ENCODE measurements around the gene KCND1.
A peak's percentile ranks its signal among the peaks of the same experiment; 100 is the strongest.

KCND1 gene

GRCh38 chrX:49001521-49002090, 30.0 kb upstream of the KCND1 start:
- no peaks in the 10 kb centered on the region for H3K27me3 ChIP-seq (replicated peaks; ENCODE audit: control insufficient read depth, insufficient read depth, low read length)
- no peak for DNase-seq (ENCODE audit: extremely low read depth, insufficient read length)
- TF ChIP-seq CTCF (IDR thresholded peaks at IDR 0.05; ENCODE audit: insufficient read depth, low read length, poor library complexity, severe bottlenecking) = no peak
- peak overlapping the region; percentile 71 for H3K4me3 ChIP-seq (replicated peaks; ENCODE audit: low read depth, low read length)
- peaks cover 4% of the 10 kb centered on the region; the same call in 1 of the 2 replicates for H3K36me3 ChIP-seq (ENCODE audit: control insufficient read depth, insufficient read depth, low read length)

GRCh38 chrX:49000636-49001035, 29.0 kb upstream of the KCND1 start:
- no peak for DNase-seq (ENCODE audit: extremely low read depth, insufficient read length)
- Histone ChIP-seq H3K4me3 (replicated peaks; ENCODE audit: low read depth, low read length) (no peak overlapping the region; the same call in 1 of the 2 replicates), H3K27me3 (replicated peaks; ENCODE audit: control insufficient read depth, insufficient read depth, low read length) (no peaks in the 10 kb centered on the region), H3K36me3 (ENCODE audit: control insufficient read depth, insufficient read depth, low read length) (peaks cover 4% of the 10 kb centered on the region; the same call in 1 of the 2 replicates)
- TF ChIP-seq CTCF (IDR thresholded peaks at IDR 0.05; ENCODE audit: insufficient read depth, low read length, poor library complexity, severe bottlenecking) = no peak

GRCh38 chrX:48999030-48999429, 27.4 kb upstream of the KCND1 start:
- Histone ChIP-seq H3K27me3 (replicated peaks; ENCODE audit: control insufficient read depth, insufficient read depth, low read length) (no peaks in the 10 kb centered on the region), H3K4me3 (replicated peaks; ENCODE audit: low read depth, low read length) (no peak overlapping the region), H3K36me3 (ENCODE audit: control insufficient read depth, insufficient read depth, low read length) (peaks cover 4% of the 10 kb centered on the region; the same call in 1 of the 2 replicates)
- no peak for TF ChIP-seq CTCF (IDR thresholded peaks at IDR 0.05; ENCODE audit: insufficient read depth, low read length, poor library complexity, severe bottlenecking)
- DNase-seq (ENCODE audit: extremely low read depth, insufficient read length) = no peak

GRCh38 chrX:48998391-48998790, 26.7 kb upstream of the KCND1 start:
- no peak for TF ChIP-seq CTCF (IDR thresholded peaks at IDR 0.05; ENCODE audit: insufficient read depth, low read length, poor library complexity, severe bottlenecking)
- H3K36me3 ChIP-seq (ENCODE audit: control insufficient read depth, insufficient read depth, low read length) = peaks cover 4% of the 10 kb centered on the region; the same call in 1 of the 2 replicates

GRCh38 chrX:48997865-48998264, 26.2 kb upstream of the KCND1 start:
- TF ChIP-seq CTCF (IDR thresholded peaks at IDR 0.05; ENCODE audit: insufficient read depth, low read length, poor library complexity, severe bottlenecking) = no peak
- no peak for DNase-seq (ENCODE audit: extremely low read depth, insufficient read length)
- Histone ChIP-seq H3K36me3 (ENCODE audit: control insufficient read depth, insufficient read depth, low read length) (peaks cover 7% of the 10 kb centered on the region; the same call in 1 of the 2 replicates), H3K27me3 (replicated peaks; ENCODE audit: control insufficient read depth, insufficient read depth, low read length) (no peaks in the 10 kb centered on the region), H3K4me3 (replicated peaks; ENCODE audit: low read depth, low read length) (no peak overlapping the region)

More at GRCh38 chrX:48998391-48998790, 26.7 kb upstream of the KCND1 start:
- no peak overlapping the region for H3K4me3 ChIP-seq (replicated peaks; ENCODE audit: low read depth, low read length)
- H3K27me3 ChIP-seq (replicated peaks; ENCODE audit: control insufficient read depth, insufficient read depth, low read length) = no peaks in the 10 kb centered on the region
- DNase-seq (ENCODE audit: extremely low read depth, insufficient read length) = no peak

GRCh38 chrX:48997455-48997854, 25.8 kb upstream of the KCND1 start:
- H3K4me3 ChIP-seq (replicated peaks; ENCODE audit: low read depth, low read length) = no peak overlapping the region
- no peak for DNase-seq (ENCODE audit: extremely low read depth, insufficient read length)
- H3K27me3 ChIP-seq (replicated peaks; ENCODE audit: control insufficient read depth, insufficient read depth, low read length) = no peaks in the 10 kb centered on the region
- TF ChIP-seq CTCF (IDR thresholded peaks at IDR 0.05; ENCODE audit: insufficient read depth, low read length, poor library complexity, severe bottlenecking) = no peak
- H3K36me3 ChIP-seq (ENCODE audit: control insufficient read depth, insufficient read depth, low read length) = peaks cover 7% of the 10 kb centered on the region; the same call in 1 of the 2 replicates
